NCI-H1417 (cell line): ENCODE measurements around the gene DNTT.

Source experiments
- DNase-seq, 3 experiments: peaks; one replicate each; lab custom pipeline; 2025; lab: John Stamatoyannopoulos, UW

Gene DNTT

GRCh38 chr10:96309628-96310320, 5.5 kb downstream of the DNTT start:
- DNase-seq: no peak

- DNase-seq: no peak
Observed at GRCh38 chr10:96310321-96310669, 6.1 kb downstream of the DNTT start.

GRCh38 chr10:96311180-96311715, 7.0 kb downstream of the DNTT start:
- DNase-seq: peak in 1 of 3 experiments; percentile 38

- no peak for DNase-seq
Observed at GRCh38 chr10:96313344-96313743, 9.1 kb downstream of the DNTT start.

GRCh38 chr10:96317067-96317833, 13.0 kb downstream of the DNTT start:
- DNase-seq: no peak

GRCh38 chr10:96319754-96320474, 15.7 kb downstream of the DNTT start:
- DNase-seq: peak in 1 of 3 experiments; percentile 36

- DNase-seq: peak in 2 of 3 experiments; percentile 68 to 90
Observed at GRCh38 chr10:96321822-96322221, 17.6 kb downstream of the DNTT start.

GRCh38 chr10:96322275-96322674, 18.0 kb downstream of the DNTT start:
- no peak for DNase-seq

GRCh38 chr10:96324447-96324846, 20.2 kb downstream of the DNTT start:
- DNase-seq: no peak

- DNase-seq: no peak
Observed at GRCh38 chr10:96325719-96326373, 21.6 kb downstream of the DNTT start.

GRCh38 chr10:96327462-96327861, 23.2 kb downstream of the DNTT start:
- no peak for DNase-seq

- no peak for DNase-seq
Observed at GRCh38 chr10:96333101-96333500, 28.9 kb downstream of the DNTT start.

- peak; percentile 20 to 45 (median 44) for DNase-seq
Observed at GRCh38 chr10:96334616-96335526, 30.6 kb downstream of the DNTT start.

- DNase-seq: no peak
Observed at GRCh38 chr10:96337106-96337505, 32.9 kb downstream of the DNTT start.

- no peak for DNase-seq
Observed at GRCh38 chr10:96338279-96338925, 34.2 kb downstream of the DNTT start.

GRCh38 chr10:96339383-96339782, 35.1 kb downstream of the DNTT start:
- no peak for DNase-seq

- peak; percentile 21 to 78 (median 36) for DNase-seq
Observed at GRCh38 chr10:96339956-96340904, 36.0 kb downstream of the DNTT start.

GRCh38 chr10:96341219-96342182, 37.3 kb downstream of the DNTT start:
- peak in 1 of 3 experiments; percentile 17 for DNase-seq
